Measurements from ENCODE around the gene PLS3. TPM values are rescaled to one million over a fixed set of nuclear protein-coding genes. Genes with fewer than 3 reads are reported as not detected.

The PLS3 gene
- total RNA-seq, 2 donors from 2014 or later = 34.8 to 47.5 TPM

GRCh38 chrX:115589419-115589818 lies 28.4 kb downstream of the PLS3 start:
- H3K4me1 ChIP-seq = peaks cover 26% of the 10 kb centered on the region

GRCh38 chrX:115591420-115591819 lies 30.4 kb downstream of the PLS3 start:
- Histone ChIP-seq H3K4me1 (peaks cover 26% of the 10 kb centered on the region), H3K9me3 (no peaks in the 10 kb centered on the region), H3K4me3 (no peak overlapping the region), H3K27ac (peak overlapping the region in 3 of 4 donors; percentile 22 to 57 (median 50)), H3K36me3 (replicated peaks in 1 of 2; ENCODE audit: insufficient read depth in 1 of 2, low read depth in 2 of 2) (no peaks in the 10 kb centered on the region), H3K27me3 (no peaks in the 10 kb centered on the region)
- TF ChIP-seq CTCF (IDR thresholded peaks at IDR 0.05) = no peak
- no peak for TF ChIP-seq POLR2A (IDR thresholded peaks at IDR 0.05)
- intact Hi-C loops (cut with DNase I) = no loop called here
- WGBS, 2 donors = 20 to 32% methylated on average over 4 of the region's 4 CpGs
- no peak for DNase-seq
- no peak for ATAC-seq

More at GRCh38 chrX:115589419-115589818, 28.4 kb downstream of the PLS3 start:
- Histone ChIP-seq H3K4me3 (no peak overlapping the region), H3K27ac (no peak overlapping the region), H3K27me3 (no peaks in the 10 kb centered on the region), H3K9me3 (no peaks in the 10 kb centered on the region), H3K36me3 (replicated peaks in 1 of 2; ENCODE audit: insufficient read depth in 1 of 2, low read depth in 2 of 2) (no peaks in the 10 kb centered on the region)
- ATAC-seq = no peak
- intact Hi-C loops (cut with DNase I) = no loop called here
- DNase-seq = no peak
- 82 to 83% methylated on average over 4 of the region's 4 CpGs for WGBS, 2 donors
- TF ChIP-seq CTCF (IDR thresholded peaks at IDR 0.05) (no peak), POLR2A (IDR thresholded peaks at IDR 0.05) (no peak)

GRCh38 chrX:115591856-115592842 lies 31.2 kb downstream of the PLS3 start:
- ATAC-seq (peak; percentile 50), DNase-seq (no peak)
- Histone ChIP-seq H3K4me3 (no peak overlapping the region), H3K27ac (peak overlapping the region in 3 of 4 donors; percentile 22 to 57 (median 50)), H3K4me1 (peaks cover 26% of the 10 kb centered on the region), H3K27me3 (no peaks in the 10 kb centered on the region), H3K9me3 (no peaks in the 10 kb centered on the region), H3K36me3 (replicated peaks in 1 of 2; ENCODE audit: insufficient read depth in 1 of 2, low read depth in 2 of 2) (no peaks in the 10 kb centered on the region)
- intact Hi-C loops (cut with DNase I) = no loop called here
- WGBS, 2 donors = 37 to 48% methylated on average over 11 of the region's 11 CpGs
- TF ChIP-seq POLR2A (IDR thresholded peaks at IDR 0.05) (no peak), CTCF (IDR thresholded peaks at IDR 0.05) (no peak)

- H3K9me3 ChIP-seq = no peaks in the 10 kb centered on the region
- no peak for TF ChIP-seq POLR2A (IDR thresholded peaks at IDR 0.05)
- no peak for TF ChIP-seq CTCF (IDR thresholded peaks at IDR 0.05)
- ATAC-seq (peak; percentile 52), DNase-seq (peak in 1 of 4 donors; percentile 5)
- H3K4me3 ChIP-seq = no peak overlapping the region
- peak overlapping the region in 3 of 4 donors; percentile 22 to 57 (median 50) for H3K27ac ChIP-seq
- no peaks in the 10 kb centered on the region for H3K27me3 ChIP-seq
- WGBS, 2 donors = 6 to 8% methylated on average over 8 of the region's 8 CpGs
- intact Hi-C loops (cut with DNase I) = no loop called here
- peaks cover 26% of the 10 kb centered on the region for H3K4me1 ChIP-seq
- no peaks in the 10 kb centered on the region for H3K36me3 ChIP-seq (replicated peaks in 1 of 2; ENCODE audit: insufficient read depth in 1 of 2, low read depth in 2 of 2)
Measured at GRCh38 chrX:115592997-115593734, 32.2 kb downstream of the PLS3 start.
